GM18502 (cell line): ENCODE measurements around the gene KHSRP.
"Not testable (repeated sequence)": the region's sequence is repeated elsewhere in the genome, so short reads cannot be mapped to it uniquely, and the experiment has no call there.

Experiments
- ATAC-seq: cut with Tn5 transposase; IDR thresholded peaks from one replicate; pipeline ENCODE4 v1.9.1; 2021; ENCODE audit warnings: mild to moderate bottlenecking; ENCODE audit not compliant: unreplicated experiment, poor library complexity

Gene KHSRP

GRCh38 chr19:6452899-6453298 is 28.3 kb upstream of the KHSRP start:
- ATAC-seq: no peak

GRCh38 chr19:6452223-6452614 is 27.6 kb upstream of the KHSRP start:
- ATAC-seq: no peak

- ATAC-seq: no peak
Measured at GRCh38 chr19:6451583-6452222, 27.1 kb upstream of the KHSRP start.

GRCh38 chr19:6450166-6450565 is 25.6 kb upstream of the KHSRP start:
- no peak for ATAC-seq

GRCh38 chr19:6448045-6448444 is 23.4 kb upstream of the KHSRP start:
- no peak for ATAC-seq

- no peak for ATAC-seq
Measured at GRCh38 chr19:6446452-6446851, 21.8 kb upstream of the KHSRP start.

GRCh38 chr19:6443986-6444385 is 19.4 kb upstream of the KHSRP start:
- no peak for ATAC-seq

GRCh38 chr19:6442087-6442688 is 17.6 kb upstream of the KHSRP start:
- no peak for ATAC-seq

- ATAC-seq: no peak
Measured at GRCh38 chr19:6440905-6441304, 16.3 kb upstream of the KHSRP start.

- no peak for ATAC-seq
Measured at GRCh38 chr19:6439743-6440142, 15.1 kb upstream of the KHSRP start.

- no peak for ATAC-seq
Measured at GRCh38 chr19:6433663-6434062, 9.1 kb upstream of the KHSRP start, which contains the start of gene SLC25A41. Gene SLC25A41, minus strand, starts transcription at chr19:6433763. Its CDS starts 70 bp downstream, at chr19:6433693.

GRCh38 chr19:6433165-6433564 is 8.6 kb upstream of the KHSRP start:
- no peak for ATAC-seq

GRCh38 chr19:6431891-6432290 is 7.3 kb upstream of the KHSRP start:
- ATAC-seq: no peak

GRCh38 chr19:6429419-6430221 is 5.0 kb upstream of the KHSRP start:
- ATAC-seq: no peak

- not testable (repeated sequence) for ATAC-seq
Measured at GRCh38 chr19:6428692-6429418, 4.2 kb upstream of the KHSRP start.

- no peak for ATAC-seq
Measured at GRCh38 chr19:6427131-6427530, 2.5 kb upstream of the KHSRP start.

- ATAC-seq: no peak
Measured at GRCh38 chr19:6425732-6426620, 1.4 kb upstream of the KHSRP start.

- peak; percentile 87 for ATAC-seq
Measured at GRCh38 chr19:6424939-6425731, 524 bp upstream of the KHSRP start.
